Brain microvascular endothelial cell (primary cell): Measurements from ENCODE around the gene GANAB.
A peak's percentile ranks its signal among the peaks of the same experiment; 100 is the strongest.
"Not testable (repeated sequence)": the region's sequence is repeated elsewhere in the genome, so short reads cannot be mapped to it uniquely, and the experiment has no call there.

Source experiments
- DNase-seq: peaks from one replicate; pipeline ENCODE4 v3.0.0-alpha.2; 2020
- H3K27ac ChIP-seq: fragments of 250-450 bp; sonication (Bioruptor Pico); 2 replicates; pipeline ENCODE4 v1.5.1; 2020; ENCODE audit warnings: mild to moderate bottlenecking, moderate library complexity
- H3K27me3 ChIP-seq: fragments of 250-450 bp; sonication (Bioruptor Pico); replicated peaks from 2 replicates; pipeline ENCODE4 v1.5.1; 2020; ENCODE audit warnings: mild to moderate bottlenecking
- H3K36me3 ChIP-seq: fragments of 250-450 bp; sonication (Bioruptor Pico); replicated peaks from 2 replicates; pipeline ENCODE4 v1.5.1; 2020; ENCODE audit warnings: mild to moderate bottlenecking
- H3K4me3 ChIP-seq: 2 replicates; pipeline ENCODE4 v1.5.1; 2011; ENCODE audit warnings: low read depth, mild to moderate bottlenecking, control low read depth, low read length, moderate library complexity
- CTCF ChIP-seq: IDR thresholded peaks from 2 replicates; pipeline ENCODE4 v1.5.1; 2011; ENCODE audit warnings: low read depth, mild to moderate bottlenecking, moderate library complexity, low read length, control low read depth, inconsistent platforms; ENCODE audit errors: missing control alignments
- in situ Hi-C: cut with HindIII; loops from 2 replicates; pipeline ENCODE4 v1.10.0; 2017; ENCODE audit warnings: low sequenced_read_pairs, low pct_ligation_motif_present

GANAB gene

GRCh38 chr11:62677714-62678113 is 31.3 kb upstream of the GANAB start:
- DNase-seq = no peak
- no peaks in the 10 kb centered on the region for H3K27me3 ChIP-seq
- no peak for TF ChIP-seq CTCF
- H3K4me3 ChIP-seq = peak overlapping the region; percentile 95
- in situ Hi-C loops = no loop called here
- peaks cover 12% of the 10 kb centered on the region for H3K36me3 ChIP-seq
- no peak overlapping the region for H3K27ac ChIP-seq

GRCh38 chr11:62677156-62677555 is 30.7 kb upstream of the GANAB start:
- Histone ChIP-seq H3K36me3 (peaks cover 12% of the 10 kb centered on the region), H3K4me3 (no peak overlapping the region), H3K27me3 (no peaks in the 10 kb centered on the region), H3K27ac (no peak overlapping the region)
- in situ Hi-C loops = no loop called here
- no peak for TF ChIP-seq CTCF
- no peak for DNase-seq

- in situ Hi-C loops = no loop called here
- Histone ChIP-seq H3K36me3 (peaks cover 12% of the 10 kb centered on the region), H3K27me3 (no peaks in the 10 kb centered on the region), H3K4me3 (no peak overlapping the region), H3K27ac (no peak overlapping the region)
- DNase-seq = no peak
- no peak for TF ChIP-seq CTCF
Measured at GRCh38 chr11:62676698-62677097, 30.3 kb upstream of the GANAB start.

GRCh38 chr11:62675415-62675814 is 29.0 kb upstream of the GANAB start:
- H3K27ac ChIP-seq, DNase-seq, H3K27me3 ChIP-seq, H3K4me3 ChIP-seq, in situ Hi-C loops: not testable (repeated sequence)
- H3K36me3 ChIP-seq = peaks cover 12% of the 10 kb centered on the region

GRCh38 chr11:62673196-62673525 is 26.7 kb upstream of the GANAB start:
- Histone ChIP-seq H3K4me3 (no peak overlapping the region), H3K27ac (no peak overlapping the region)

GRCh38 chr11:62671608-62672389 is 25.4 kb upstream of the GANAB start, which contains the start of the genes LBHD1 and UQCC3:
TSS of gene LBHD1 (minus strand) at chr11:62672267. CDS start at chr11:62670031, 2,236 bp downstream.
TSS of gene UQCC3 (plus strand) at chr11:62671673. CDS start at chr11:62671746, 73 bp downstream.
- in situ Hi-C loops = no loop called here
- TF ChIP-seq CTCF = no peak
- DNase-seq = peak; percentile 77
- peak within 1 kb of the TSS; percentile 78 for H3K27ac ChIP-seq
- H3K36me3 ChIP-seq = peaks cover 13% of the 10 kb centered on the region
- H3K27me3 ChIP-seq = no peaks in the 10 kb centered on the region
- H3K4me3 ChIP-seq = peak within 1 kb of the TSS; percentile 85

More at GRCh38 chr11:62673196-62673525, 26.7 kb upstream of the GANAB start:
- TF ChIP-seq CTCF = no peak
- DNase-seq = no peak
- peaks cover 12% of the 10 kb centered on the region for H3K36me3 ChIP-seq
- no peaks in the 10 kb centered on the region for H3K27me3 ChIP-seq
- in situ Hi-C loops = no loop called here
